Fibroblast of skin of back (primary cell): ENCODE measurements around the gene CYP17A1.

Source experiments
- DNase-seq: peaks from one replicate; pipeline ENCODE4 v3.0.0-alpha.2; 2013

The CYP17A1 gene

GRCh38 chr10:102802920-102803534 lies 34.2 kb downstream of the CYP17A1 start:
- DNase-seq, result peak; percentile 97

- no peak for DNase-seq
Observed at GRCh38 chr10:102801978-102802377, 35.2 kb downstream of the CYP17A1 start.

DNA sequence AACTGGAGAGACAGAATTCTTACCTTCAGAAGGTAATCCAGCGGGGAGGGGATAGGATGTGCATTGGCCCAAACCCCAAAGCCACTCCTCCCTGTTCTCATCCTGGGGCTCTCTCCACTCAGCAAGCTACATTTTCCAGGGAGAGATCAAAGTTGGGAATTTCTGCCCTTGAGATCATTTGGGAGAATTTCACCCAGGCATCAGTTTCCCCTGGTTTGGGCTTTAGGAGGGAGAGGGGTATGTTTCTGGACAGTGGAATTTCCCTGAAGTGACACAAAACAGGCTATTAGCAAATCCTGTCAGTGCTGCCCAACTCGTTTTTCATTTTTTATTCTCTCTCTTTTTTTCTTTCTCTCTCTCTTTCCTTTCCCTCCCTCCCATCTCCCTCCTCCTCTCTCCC lies 35.7 kb downstream of the CYP17A1 start:
- DNase-seq, result no peak

DNA sequence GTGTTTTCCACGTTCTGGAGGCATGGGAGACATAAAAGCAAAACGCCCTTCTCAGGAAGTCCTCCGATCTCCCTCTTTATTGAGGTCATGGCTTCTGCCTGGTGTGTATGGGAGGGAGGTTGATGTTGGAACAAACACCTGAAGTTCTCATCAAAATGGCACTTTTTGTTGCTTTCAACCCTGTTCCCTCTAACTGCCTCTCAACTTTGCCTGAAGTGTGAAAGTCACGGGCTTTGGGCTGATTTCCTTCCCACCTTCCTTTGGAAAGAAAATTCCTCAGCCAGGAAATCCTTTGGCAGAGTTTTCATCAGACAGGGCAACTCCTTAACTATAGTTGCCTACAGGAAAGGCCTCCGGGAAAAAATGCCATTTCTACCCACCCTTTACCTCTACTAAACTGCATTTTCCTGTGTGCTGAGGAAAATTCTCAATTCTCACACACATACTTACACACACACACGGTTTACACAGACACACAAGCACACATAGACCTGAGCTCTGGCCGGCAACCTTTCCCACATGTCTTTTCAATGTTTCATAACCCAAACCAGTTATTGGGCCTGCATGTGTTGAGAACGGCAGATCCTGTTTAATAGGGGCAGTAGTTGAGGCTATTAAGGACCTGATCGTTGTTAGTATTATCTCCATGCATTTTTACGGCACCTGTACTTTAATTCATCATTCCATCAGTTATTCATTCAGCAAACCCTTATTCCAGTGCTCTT lies 36.4 kb downstream of the CYP17A1 start:
- DNase-seq, result no peak

- no peak for DNase-seq
Observed at GRCh38 chr10:102799691-102800471, 37.3 kb downstream of the CYP17A1 start.

DNA sequence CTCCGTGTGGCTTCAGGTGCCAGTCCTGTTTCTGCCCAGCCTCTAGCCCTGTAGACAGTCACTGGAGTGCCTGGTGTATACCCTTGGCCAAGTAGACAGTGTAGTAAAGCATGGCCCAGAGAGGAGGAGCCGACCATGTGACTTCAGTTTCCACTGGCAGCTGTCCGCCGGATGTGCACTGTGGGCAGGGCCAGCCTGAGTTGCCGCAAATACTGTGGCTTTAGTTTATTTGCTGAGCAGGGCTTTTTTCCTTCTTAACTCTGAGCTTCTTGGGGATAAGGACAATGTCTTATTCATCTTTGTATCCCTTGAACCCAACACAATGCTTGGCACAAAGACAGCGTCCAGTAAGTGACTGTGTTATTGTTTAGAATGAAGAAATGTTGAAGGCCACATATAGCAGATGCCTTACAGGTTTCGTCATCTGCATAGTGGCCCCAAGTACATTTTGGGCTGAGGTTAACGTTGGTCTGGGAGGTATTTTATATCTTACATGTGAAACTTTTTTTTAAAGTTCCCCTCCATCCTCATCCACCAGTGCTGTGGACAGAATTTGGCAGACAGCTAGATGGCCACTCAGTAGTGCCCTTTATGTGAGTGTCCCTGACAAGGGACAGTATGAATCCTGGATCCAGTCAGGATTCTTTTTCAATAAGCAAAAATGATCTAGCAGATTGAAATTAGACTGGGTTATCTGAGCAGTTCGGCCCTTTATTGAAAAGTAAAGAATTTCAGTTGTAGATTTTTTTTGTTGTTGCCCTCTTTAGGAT lies 40.6 kb downstream of the CYP17A1 start:
- DNase-seq, result peak; percentile 67

- DNase-seq, result no peak
Observed at GRCh38 chr10:102795453-102796406, 41.5 kb downstream of the CYP17A1 start.

- DNase-seq, result no peak
Observed at GRCh38 chr10:102791754-102792395, 45.3 kb downstream of the CYP17A1 start.

GRCh38 chr10:102785818-102786217 lies 51.4 kb downstream of the CYP17A1 start:
- DNase-seq, result no peak

- no peak for DNase-seq
Observed at GRCh38 chr10:102783568-102783967, 53.6 kb downstream of the CYP17A1 start.

GRCh38 chr10:102782673-102783551 lies 54.3 kb downstream of the CYP17A1 start:
- no peak for DNase-seq

DNA sequence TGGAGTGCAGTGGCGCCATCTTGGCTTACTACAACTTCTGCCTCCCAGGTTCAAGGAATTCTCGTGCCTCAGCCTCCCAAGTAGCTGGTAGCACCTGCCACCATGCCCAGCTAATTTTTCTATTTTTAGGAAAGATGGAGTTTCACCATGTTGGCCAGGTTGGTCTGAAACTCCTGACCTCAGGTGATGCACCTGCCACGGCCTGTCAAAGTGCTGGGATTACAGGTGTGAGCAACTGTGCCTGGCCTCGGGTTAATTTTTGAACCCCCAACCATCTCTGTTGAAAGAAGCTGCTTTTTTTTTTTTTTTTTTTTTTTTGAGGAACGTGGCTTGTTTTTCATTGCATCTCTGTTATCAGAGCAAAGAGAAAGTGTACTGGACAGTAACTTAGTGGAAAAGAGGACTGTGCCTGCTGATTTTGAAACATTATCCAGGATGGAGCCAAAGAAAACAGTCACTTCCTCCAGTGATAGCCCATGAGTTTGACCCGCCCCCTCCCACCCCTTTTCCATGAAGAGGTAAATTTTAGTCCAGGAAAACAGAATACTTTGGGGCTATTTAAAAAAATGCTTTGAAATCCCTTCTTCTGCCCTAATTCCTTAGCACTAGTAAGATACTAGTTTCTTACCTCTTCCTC lies 55.2 kb downstream of the CYP17A1 start:
- DNase-seq, result peak; percentile 59

DNA sequence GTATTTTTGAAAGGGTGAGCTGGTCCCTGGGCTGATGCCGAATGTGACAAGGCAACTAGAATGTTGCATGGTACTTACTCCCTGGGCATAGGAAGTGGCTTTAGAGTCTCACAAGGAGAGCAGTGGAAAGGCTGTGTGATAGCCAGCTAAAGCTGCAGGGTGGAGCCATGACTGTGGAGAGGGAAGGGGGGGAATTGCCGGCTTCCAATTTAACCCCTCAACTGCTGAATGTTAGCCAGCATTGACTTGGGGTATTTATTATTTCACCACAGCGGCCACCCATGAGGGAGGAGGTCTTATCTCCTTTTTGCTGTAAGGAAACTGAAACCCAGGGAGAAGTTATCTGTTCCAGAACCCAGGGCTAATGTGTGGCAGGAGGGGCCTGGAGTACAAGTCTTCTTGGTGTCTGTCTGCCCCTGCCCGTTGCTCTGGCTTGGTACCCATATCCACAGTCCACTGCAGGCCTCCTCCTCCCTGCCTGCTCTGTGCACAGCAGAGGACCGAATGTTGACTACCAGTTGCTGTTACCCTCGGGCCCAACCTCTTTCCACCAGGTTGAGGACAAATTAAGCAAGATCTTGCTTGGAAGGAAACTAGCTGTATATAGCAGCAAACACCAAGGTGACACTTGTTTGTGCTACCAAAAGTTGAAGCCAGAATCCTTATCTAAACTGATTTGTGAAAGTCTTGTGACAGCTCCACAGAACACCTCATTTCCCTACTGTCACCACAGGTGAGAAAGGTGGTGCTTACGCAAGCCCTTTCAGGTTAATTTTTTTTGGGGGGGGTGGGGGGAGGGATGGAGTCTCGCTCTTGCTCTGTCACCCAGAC lies 55.9 kb downstream of the CYP17A1 start:
- DNase-seq, result no peak
